GM23248 (cell line): ENCODE data around the gene C1orf105. TPM values are rescaled to one million over a fixed set of nuclear protein-coding genes. Genes with fewer than 3 reads are reported as not detected.

ENCODE experiments used
- DNase-seq: peaks from one replicate; pipeline ENCODE4 v3.0.0-alpha.2; 2015
- H2AFZ ChIP-seq: fragments of 200-600 bp; sonication (generic); 2 replicates; pipeline ENCODE4 v1.6.1; 2016; ENCODE audit warnings: antibody characterized with exemption
- H3F3A ChIP-seq: fragments of 200-600 bp; sonication (generic); 2 replicates; pipeline ENCODE4 v1.6.1; 2016; ENCODE audit warnings: mild to moderate bottlenecking, antibody characterized with exemption, mixed run types; ENCODE audit not compliant: insufficient read depth
- H3K27ac ChIP-seq: fragments of 200-600 bp; sonication (generic); 2 replicates; pipeline ENCODE4 v1.5.1; 2016; ENCODE audit warnings: mild to moderate bottlenecking
- H3K27me3 ChIP-seq: fragments of 200-600 bp; sonication (generic); replicated peaks from 2 replicates; pipeline ENCODE4 v1.6.1; 2016; ENCODE audit warnings: mild to moderate bottlenecking; ENCODE audit not compliant: insufficient read depth
- H3K36me3 ChIP-seq: fragments of 200-600 bp; sonication (generic); 2 replicates; pipeline ENCODE4 v1.6.1; 2016; ENCODE audit warnings: low read depth, mild to moderate bottlenecking
- H3K4me1 ChIP-seq: fragments of 200-600 bp; sonication (generic); 2 replicates; pipeline ENCODE4 v1.6.1; 2016; ENCODE audit warnings: mild to moderate bottlenecking; ENCODE audit not compliant: insufficient read depth
- H3K4me2 ChIP-seq: fragments of 200-600 bp; sonication (generic); one replicate; pipeline ENCODE4 v1.6.1; 2016; ENCODE audit warnings: mild to moderate bottlenecking; ENCODE audit not compliant: unreplicated experiment
- H3K4me3 ChIP-seq: fragments of 200-600 bp; sonication (generic); 2 replicates; pipeline ENCODE4 v1.5.1; 2016; ENCODE audit warnings: mild to moderate bottlenecking
- H3K79me2 ChIP-seq: fragments of 200-600 bp; sonication (generic); 2 replicates; pipeline ENCODE4 v1.6.1; 2016; ENCODE audit warnings: mild to moderate bottlenecking; ENCODE audit not compliant: insufficient read depth
- H3K9ac ChIP-seq: fragments of 200-600 bp; sonication (generic); 2 replicates; pipeline ENCODE4 v1.6.1; 2016; ENCODE audit warnings: mild to moderate bottlenecking
- H3K9me2 ChIP-seq: fragments of 200-600 bp; sonication (generic); 2 replicates; pipeline ENCODE4 v1.6.1; 2016; ENCODE audit warnings: mixed run types, mild to moderate bottlenecking, moderate library complexity; ENCODE audit not compliant: insufficient read depth
- H3K9me3 ChIP-seq: fragments of 200-600 bp; sonication (generic); one replicate; pipeline ENCODE4 v1.6.1; 2017; ENCODE audit warnings: low read depth
- H4K20me1 ChIP-seq: fragments of 200-600 bp; sonication (generic); 2 replicates; pipeline ENCODE4 v1.6.0; 2016; ENCODE audit not compliant: insufficient read depth
- EZH2 ChIP-seq: fragments of 200-600 bp; sonication (generic); IDR thresholded peaks from 2 replicates; pipeline ENCODE4 v1.6.1; 2018; ENCODE audit warnings: antibody characterized with exemption, mild to moderate bottlenecking; ENCODE audit not compliant: insufficient read depth, poor library complexity, severe bottlenecking
- EZH2phosphoT487 ChIP-seq: fragments of 200-600 bp; sonication (generic); IDR thresholded peaks from 2 replicates; pipeline ENCODE4 v1.6.1; 2018; ENCODE audit warnings: antibody characterized with exemption, moderate library complexity, mild to moderate bottlenecking, low read depth; ENCODE audit not compliant: insufficient read depth
- WGBS, 2 experiments: methylation state at CpG; one replicate each; pipeline ENCODE4 v1.1.6; 2015 to 2017; ENCODE audit warnings: low lambda C conversion rate in 2 of 2, low coverage in 1 of 2; ENCODE audit errors: missing lambda C conversion rate in 2 of 2; 5-methylcytosine and 5-hydroxymethylcytosine counted together
- in situ Hi-C: fragments of 300-500 bp; cut with MboI; formaldehyde crosslinking; loops from 2 replicates; pipeline ENCODE4 v1.15.0; 2020
- polyA plus RNA-seq: library from polyadenylated mRNA; unstranded; fragments of >200 nt; fragmentation: Nextera tagmentation; extraction: Ambion mirVana; gene quantifications from 2 replicates; pipeline ENCODE4 v1.2.1, GENCODE V29; 2016
- total RNA-seq: library from RNA; depleted of rRNA; stranded (reverse); fragments of >200 nt; shearing (Covaris generic); gene quantifications from 2 replicates; pipeline ENCODE4 v1.2.3, GENCODE V29; 2014

The C1orf105 gene
- total and polyA plus RNA-seq, 2 experiments from 2014 or later = not detected

DNA sequence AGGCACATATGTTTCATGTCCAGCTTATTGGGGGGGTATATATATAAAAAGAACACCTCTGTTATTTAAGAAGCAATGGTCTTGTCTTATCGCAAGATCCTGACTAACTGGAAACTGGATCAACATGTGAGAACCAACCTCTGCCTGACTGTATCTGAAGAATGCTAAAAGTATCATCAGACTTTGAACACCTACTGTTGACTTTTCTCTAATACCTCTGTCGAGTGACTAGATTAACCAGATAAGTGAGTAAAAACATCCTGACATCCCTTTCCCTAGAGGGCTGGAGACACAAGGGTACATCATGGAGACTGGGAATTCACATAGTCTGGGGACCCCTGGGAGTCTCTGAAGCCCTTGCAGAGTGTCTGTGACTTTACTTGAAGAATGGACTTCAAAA, 49.7 kb downstream of the C1orf105 start:
- Histone ChIP-seq H2AFZ (no peak overlapping the region), H3K4me2 (no peak overlapping the region), H3K27ac (no peak overlapping the region), H3K9ac (no peak overlapping the region), H3K27me3 (no peaks in the 10 kb centered on the region), H3K9me2 (no peaks in the 10 kb centered on the region), H3K4me3 (no peak overlapping the region), H3K9me3 (no peaks in the 10 kb centered on the region), H3F3A (no peaks in the 10 kb centered on the region), H3K4me1 (no peaks in the 10 kb centered on the region), H4K20me1 (no peaks in the 10 kb centered on the region), H3K36me3 (no peaks in the 10 kb centered on the region), H3K79me2 (no peaks in the 10 kb centered on the region)
- in situ Hi-C loops = no loop called here
- no peak for TF ChIP-seq EZH2phosphoT487
- no peak for TF ChIP-seq EZH2
- DNase-seq = no peak
- WGBS, 2 experiments = 74 to 75% methylated on average over 2 of the region's 2 CpGs

DNA sequence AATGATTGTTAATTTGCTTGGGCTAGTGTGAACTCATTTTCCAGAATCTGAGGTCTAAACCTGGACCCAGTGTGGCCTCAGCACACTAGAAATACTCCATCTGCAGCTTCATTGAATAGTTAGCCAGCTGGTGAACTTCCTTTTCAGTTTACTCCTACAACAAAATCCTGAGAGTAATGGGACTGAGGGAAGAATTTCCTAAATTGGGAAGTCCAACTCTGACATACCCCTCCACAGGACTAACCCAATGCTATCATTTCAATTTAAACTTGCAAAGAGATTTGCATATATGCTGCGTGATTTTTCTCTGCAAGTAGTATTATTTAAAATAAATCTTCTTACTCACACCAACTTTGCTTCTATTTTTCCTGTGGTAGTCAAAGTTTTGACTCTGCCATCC, 51.2 kb downstream of the C1orf105 start:
- no peak overlapping the region for H3K27ac ChIP-seq
- no peaks in the 10 kb centered on the region for H3K27me3 ChIP-seq
- H3K9me3 ChIP-seq = no peaks in the 10 kb centered on the region
- H3K9me2 ChIP-seq = no peaks in the 10 kb centered on the region
- H3K79me2 ChIP-seq = no peaks in the 10 kb centered on the region
- no peaks in the 10 kb centered on the region for H3K36me3 ChIP-seq
- H3K4me3 ChIP-seq = no peak overlapping the region
- H3K4me2 ChIP-seq = no peak overlapping the region
- no peak for DNase-seq
- no peak for TF ChIP-seq EZH2
- no peak for TF ChIP-seq EZH2phosphoT487
- H3K4me1 ChIP-seq = no peaks in the 10 kb centered on the region
- in situ Hi-C loops = no loop called here
- H4K20me1 ChIP-seq = no peaks in the 10 kb centered on the region
- H2AFZ ChIP-seq = no peak overlapping the region
- H3K9ac ChIP-seq = no peak overlapping the region
- H3F3A ChIP-seq = no peaks in the 10 kb centered on the region
- WGBS, 2 experiments = 87 to 90% methylated on average over 1 of the region's 1 CpG

DNA sequence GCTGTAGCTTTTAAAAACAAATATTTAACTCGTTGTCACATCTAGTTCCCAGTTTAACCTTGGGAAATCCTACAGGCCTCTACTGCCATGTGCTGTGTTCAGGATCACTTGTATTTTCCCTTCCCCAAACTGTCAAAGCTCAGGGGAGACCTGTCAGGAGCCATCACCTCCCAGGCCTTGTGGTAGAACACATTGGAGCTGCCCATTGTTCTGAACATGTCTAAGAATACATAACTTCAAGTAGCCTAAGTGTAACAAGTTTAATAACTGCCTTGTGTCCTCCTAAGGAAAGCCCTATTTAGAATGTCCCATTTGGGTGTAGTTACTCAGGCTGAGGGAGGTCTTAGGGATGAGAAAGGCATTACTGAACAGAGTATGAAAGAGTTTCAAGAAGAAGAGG, 52.0 kb downstream of the C1orf105 start:
- H3K9ac ChIP-seq = no peak overlapping the region
- no peaks in the 10 kb centered on the region for H3K9me3 ChIP-seq
- no peaks in the 10 kb centered on the region for H3K27me3 ChIP-seq
- no peaks in the 10 kb centered on the region for H4K20me1 ChIP-seq
- no peak overlapping the region for H3K27ac ChIP-seq
- no peak overlapping the region for H3K4me2 ChIP-seq
- H3F3A ChIP-seq = no peaks in the 10 kb centered on the region
- in situ Hi-C loops = no loop called here
- TF ChIP-seq EZH2 (no peak), EZH2phosphoT487 (no peak)
- H3K9me2 ChIP-seq = no peaks in the 10 kb centered on the region
- no peak for DNase-seq
- H3K79me2 ChIP-seq = no peaks in the 10 kb centered on the region
- no peak overlapping the region for H2AFZ ChIP-seq
- H3K4me3 ChIP-seq = no peak overlapping the region
- H3K36me3 ChIP-seq = no peaks in the 10 kb centered on the region
- no peaks in the 10 kb centered on the region for H3K4me1 ChIP-seq
- 81% methylated on average over 1 of the region's 1 CpG for WGBS, 2 experiments

DNA sequence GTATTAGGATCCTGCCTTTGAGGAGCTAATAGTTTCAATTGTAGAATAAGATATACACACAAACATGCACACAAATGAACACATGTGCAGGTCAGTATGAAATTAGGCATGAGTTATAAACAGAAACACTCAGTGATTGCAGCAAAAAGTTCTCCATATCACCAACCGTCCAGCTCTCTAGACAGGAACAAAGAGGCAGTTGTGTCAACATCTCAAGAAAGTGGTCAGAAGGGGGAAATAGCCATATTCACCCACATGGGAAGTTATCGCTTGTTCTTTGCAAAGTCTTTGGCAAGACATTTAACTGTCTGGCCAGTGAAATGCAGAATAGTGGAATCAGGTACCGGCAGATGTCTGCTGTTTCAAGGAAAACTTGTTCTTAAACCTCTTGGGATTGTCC, 52.8 kb downstream of the C1orf105 start:
- H3K4me2 ChIP-seq = no peak overlapping the region
- no peaks in the 10 kb centered on the region for H3F3A ChIP-seq
- in situ Hi-C loops = no loop called here
- DNase-seq = no peak
- WGBS, 2 experiments = 69 to 78% methylated on average over 3 of the region's 3 CpGs
- H3K4me3 ChIP-seq = no peak overlapping the region
- no peaks in the 10 kb centered on the region for H3K27me3 ChIP-seq
- TF ChIP-seq EZH2phosphoT487 (no peak), EZH2 (no peak)
- no peaks in the 10 kb centered on the region for H3K79me2 ChIP-seq
- H3K27ac ChIP-seq = no peak overlapping the region
- no peaks in the 10 kb centered on the region for H3K9me2 ChIP-seq
- H4K20me1 ChIP-seq = no peaks in the 10 kb centered on the region
- no peak overlapping the region for H2AFZ ChIP-seq
- no peaks in the 10 kb centered on the region for H3K9me3 ChIP-seq
- H3K4me1 ChIP-seq = no peaks in the 10 kb centered on the region
- H3K36me3 ChIP-seq = no peaks in the 10 kb centered on the region
- H3K9ac ChIP-seq = no peak overlapping the region

DNA sequence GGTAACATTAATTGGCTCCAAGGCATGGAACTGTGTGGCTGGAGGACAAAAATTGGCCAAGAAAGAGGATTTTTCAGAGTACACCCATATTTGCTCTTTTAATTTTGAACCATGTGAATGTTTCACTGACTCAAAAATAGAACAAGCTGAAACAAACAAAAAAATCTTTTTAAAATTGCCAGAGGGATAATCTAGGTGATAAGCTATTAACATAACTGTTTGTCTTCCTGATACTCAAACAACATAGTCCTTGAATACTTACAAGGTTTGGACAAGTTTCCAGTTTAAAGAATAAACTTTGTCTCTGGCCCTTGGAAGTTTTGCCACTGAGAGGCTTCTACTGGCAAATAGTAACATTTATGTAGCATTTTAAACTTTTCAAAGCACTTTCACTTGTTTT, 53.4 kb downstream of the C1orf105 start:
- H3K27me3 ChIP-seq = no peaks in the 10 kb centered on the region
- H3K9ac ChIP-seq = no peak overlapping the region
- no peak overlapping the region for H2AFZ ChIP-seq
- H3K9me2 ChIP-seq = no peaks in the 10 kb centered on the region
- TF ChIP-seq EZH2 (no peak), EZH2phosphoT487 (no peak)
- no peaks in the 10 kb centered on the region for H4K20me1 ChIP-seq
- H3K9me3 ChIP-seq = no peaks in the 10 kb centered on the region
- no peaks in the 10 kb centered on the region for H3K4me1 ChIP-seq
- DNase-seq = no peak
- in situ Hi-C loops = no loop called here
- H3K27ac ChIP-seq = no peak overlapping the region
- no peak overlapping the region for H3K4me2 ChIP-seq
- H3K36me3 ChIP-seq = no peaks in the 10 kb centered on the region
- H3K4me3 ChIP-seq = no peak overlapping the region
- H3F3A ChIP-seq = no peaks in the 10 kb centered on the region
- H3K79me2 ChIP-seq = no peaks in the 10 kb centered on the region
